NCI-H146 (cell line): ENCODE results near the gene RNF166.
A peak's percentile ranks its signal among the peaks of the same experiment; 100 is the strongest.

Experiments used
- DNase-seq: peaks from one replicate; lab custom pipeline; 2025; lab: John Stamatoyannopoulos, UW

RNF166 gene

DNA sequence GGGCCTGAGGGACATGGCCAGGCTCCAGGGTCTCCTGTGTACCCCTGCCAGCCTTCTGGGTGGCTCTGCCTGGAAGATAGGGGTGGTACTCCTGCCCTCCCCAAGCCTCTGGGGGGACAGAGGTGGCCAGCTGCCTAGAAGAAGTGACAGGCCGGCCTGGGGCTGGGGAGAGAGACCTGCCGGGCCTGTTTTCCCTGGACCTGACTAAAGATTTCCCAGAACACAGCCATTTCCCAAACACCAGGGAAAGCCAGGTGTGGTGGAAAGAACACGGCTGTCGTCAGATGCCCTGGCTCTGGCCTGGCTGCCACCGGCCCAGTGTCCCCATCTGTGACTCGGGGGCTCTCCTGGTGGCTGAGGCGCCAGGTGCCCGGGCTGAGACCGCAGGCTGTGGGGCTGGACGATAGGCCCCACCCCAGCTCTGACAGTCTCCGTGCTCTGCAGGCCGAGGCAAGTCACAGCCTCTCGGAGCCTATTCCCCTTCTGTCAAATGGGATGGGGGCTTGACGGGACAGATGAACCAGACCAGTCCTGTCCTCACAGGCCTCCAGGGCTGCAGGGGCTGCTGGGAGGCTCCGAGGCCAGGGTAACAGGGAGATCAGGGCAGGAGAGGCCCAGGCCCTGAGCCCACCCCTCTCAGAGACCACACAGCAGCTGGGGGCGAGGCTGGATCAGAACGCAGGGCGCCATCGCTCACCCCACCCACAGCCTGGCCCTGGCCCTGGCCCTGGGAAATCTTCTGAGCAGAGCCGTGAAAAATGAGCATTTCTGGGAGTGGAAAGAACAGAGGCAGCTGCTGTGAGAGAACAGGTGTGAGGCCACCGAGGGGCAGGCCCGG, 33.1 kb upstream of the RNF166 start:
- DNase-seq: no peak

GRCh38 chr16:88738151-88739084, 32.2 kb upstream of the RNF166 start:
- no peak for DNase-seq

GRCh38 chr16:88737298-88738150, 31.3 kb upstream of the RNF166 start:
- DNase-seq: peak; percentile 29

DNA sequence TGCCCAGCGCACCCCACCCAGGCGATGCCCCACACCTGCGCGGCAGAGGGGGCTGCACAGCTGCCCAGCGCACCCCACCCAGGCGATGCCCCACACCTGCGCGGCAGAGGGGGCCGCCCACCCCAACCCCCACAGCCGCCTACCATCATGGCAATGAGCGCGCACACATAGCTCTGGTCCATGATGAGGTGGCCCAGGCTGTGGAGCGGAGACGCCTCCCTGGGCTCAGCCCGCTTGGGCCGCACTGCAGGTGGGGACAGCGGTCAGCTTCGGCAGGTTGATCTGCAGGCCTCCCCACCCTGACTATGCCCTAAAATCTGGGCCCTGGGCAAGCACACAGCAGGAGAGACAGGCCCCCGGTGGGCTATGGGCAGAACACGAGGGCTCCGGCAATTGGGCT, 30.3 kb upstream of the RNF166 start:
- DNase-seq: no peak

DNA sequence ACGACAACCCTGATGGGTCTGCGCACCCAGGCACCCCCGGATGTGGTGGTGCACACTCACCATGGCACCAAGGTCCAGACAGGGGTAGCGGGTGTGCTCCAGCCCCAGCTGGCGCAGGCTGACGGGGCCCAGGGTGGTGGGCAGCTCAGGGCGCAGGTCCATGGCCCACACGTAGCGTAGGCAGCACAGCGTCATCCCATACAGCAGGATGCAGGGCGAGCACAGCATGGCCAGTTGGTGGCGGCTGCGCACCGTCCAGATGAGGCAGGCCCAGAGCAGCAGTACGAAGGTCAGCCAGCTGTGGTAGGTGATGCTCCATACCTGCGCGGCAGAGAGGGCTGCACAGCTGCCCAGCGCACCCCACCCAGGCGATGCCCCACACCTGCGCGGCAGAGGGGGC, 29.9 kb upstream of the RNF166 start:
- DNase-seq: peak; percentile 16

DNA sequence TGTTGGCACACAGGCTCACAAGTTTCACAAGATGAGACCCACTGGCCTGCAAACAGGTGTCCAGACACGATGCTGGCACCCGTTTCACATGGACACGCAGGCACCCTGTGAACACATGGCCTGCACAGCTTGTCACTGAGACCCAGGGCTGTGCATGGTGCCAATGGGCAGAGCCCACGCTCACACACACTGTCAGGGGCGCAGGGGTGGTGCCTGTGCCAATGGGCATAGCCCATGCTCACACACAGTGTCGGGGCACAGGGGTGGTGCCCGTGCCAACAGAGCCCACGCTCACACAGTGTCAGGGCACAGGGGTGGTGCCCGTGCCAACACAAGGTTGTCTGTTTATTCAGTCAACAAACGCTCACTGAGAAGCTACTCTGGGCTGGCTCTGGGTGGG, 29.4 kb upstream of the RNF166 start:
- no peak for DNase-seq

DNA sequence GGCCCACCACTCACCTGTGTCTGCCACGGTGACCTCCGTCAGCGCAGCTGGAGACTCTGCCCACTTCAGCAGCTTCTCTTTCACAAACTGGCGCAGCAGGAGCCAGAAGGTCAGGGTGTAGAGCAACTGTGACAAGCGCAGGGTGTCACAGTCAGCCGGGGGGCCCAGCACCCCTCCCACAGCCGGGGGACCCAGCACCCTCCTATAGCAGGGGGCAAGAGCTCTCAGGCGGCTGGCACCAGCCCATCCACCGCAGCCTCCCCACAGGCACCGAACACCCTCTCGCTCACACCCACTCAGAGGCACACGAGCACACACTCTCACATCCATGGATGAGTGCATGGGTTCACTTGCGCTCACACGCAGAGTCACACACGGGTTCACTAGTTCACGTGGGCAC, 28.9 kb upstream of the RNF166 start:
- DNase-seq: no peak

DNA sequence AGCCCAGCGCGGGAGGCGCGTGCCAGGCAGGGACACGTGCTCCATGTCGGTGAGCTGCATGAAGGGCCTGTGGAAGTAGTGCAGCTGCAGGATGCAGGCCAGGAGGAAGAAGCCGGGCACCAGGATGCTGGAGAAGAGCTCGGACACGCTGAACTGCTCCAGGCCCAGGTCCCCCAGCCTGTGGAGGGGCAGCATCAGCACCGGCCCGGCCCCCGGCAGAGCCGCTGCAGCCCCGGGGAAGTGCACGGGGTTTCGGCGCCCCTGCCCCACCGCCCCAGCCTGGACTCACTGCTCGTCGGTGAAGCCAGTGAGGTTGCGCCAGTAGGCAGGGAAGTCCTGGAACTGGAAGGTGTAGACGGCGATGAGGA, 28.1 kb upstream of the RNF166 start:
- no peak for DNase-seq

- DNase-seq: no peak
Measured at GRCh38 chr16:88733630-88734360, 27.6 kb upstream of the RNF166 start.

GRCh38 chr16:88732961-88733294, 26.7 kb upstream of the RNF166 start:
- DNase-seq: no peak

DNA sequence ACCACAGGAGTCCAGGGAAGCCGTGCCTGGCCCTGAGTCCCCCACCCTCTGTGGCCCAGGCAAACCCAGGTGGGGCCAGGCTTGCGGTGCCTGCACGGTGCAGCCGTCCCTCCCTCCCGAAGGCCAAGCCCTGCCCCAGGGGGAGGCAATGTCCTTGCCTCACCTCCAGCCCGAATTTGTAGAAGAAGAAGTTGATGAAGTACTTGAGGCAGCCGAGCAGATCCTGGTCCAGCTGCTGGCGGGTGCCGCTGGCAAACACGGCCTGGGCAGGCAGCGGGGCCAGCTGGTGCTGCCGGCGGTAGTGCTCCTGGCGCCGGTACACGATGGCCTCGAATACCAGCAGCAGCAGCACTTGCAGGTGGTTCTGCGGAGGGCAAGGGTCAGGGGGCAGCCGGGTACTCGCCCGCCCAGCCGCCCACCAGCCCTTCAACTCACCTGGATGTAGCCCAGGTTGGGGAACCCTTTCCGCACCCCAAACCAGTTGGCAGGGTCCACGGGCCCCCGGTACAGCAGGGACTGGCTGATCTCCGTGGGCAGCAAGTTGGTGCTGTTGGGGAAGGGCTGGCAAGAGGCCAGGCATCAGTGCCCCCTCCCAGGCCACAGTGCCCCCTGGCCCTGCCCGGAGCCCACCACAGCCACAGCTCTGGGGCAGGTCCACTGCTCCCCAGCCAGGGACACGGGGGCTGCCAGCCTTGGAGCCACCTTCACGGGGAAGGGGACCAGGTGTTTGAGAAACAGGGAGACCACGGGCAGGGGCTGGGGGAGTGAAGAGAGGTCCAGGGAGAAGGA, 26.2 kb upstream of the RNF166 start:
- no peak for DNase-seq

DNA sequence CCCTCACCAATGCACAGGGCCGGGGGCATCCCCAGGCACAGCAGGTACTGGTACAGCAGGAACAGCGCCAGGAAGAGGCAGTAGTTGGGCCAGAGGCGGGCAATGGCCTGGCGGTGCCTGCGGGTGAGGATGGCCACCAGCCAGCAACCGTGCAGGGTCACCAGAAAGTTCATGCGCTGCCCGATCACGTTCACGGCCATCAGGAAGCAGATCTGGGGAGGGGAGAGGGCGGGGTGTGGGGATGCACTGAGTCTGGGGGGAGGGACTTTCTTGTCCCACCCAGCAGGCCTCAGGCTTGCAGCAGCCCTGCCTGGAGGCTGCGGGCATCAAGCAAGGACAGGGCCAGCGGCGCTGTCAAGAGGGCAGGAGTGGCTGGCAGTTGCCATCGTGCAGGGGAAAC, 25.5 kb upstream of the RNF166 start:
- no peak for DNase-seq

GRCh38 chr16:88730632-88731607, 24.7 kb upstream of the RNF166 start:
- DNase-seq: no peak

DNA sequence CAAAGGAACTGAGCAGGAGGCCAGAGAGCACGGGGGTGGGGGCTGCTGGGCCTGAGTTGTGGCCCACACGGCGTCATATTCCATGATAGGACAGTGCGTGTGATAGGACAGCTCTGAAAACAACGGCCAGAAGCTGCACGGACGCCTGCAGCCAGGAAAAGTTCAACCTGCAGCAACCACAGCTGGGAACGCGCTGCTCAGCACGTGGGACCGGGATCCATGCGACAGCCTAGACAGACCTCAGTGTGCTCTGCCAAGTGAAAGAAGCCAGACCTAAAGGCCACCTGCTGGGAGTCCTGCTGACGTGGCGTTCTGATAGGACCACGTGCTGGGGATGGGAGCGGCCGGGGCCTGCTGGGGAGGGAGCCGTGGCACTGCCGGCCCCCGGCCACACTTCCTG, 21.7 kb upstream of the RNF166 start:
- DNase-seq: no peak

GRCh38 chr16:88726981-88727380, 20.8 kb upstream of the RNF166 start:
- DNase-seq: peak; percentile 38

GRCh38 chr16:88726408-88726749, 20.2 kb upstream of the RNF166 start:
- DNase-seq: no peak

GRCh38 chr16:88725609-88726407, 19.6 kb upstream of the RNF166 start:
- DNase-seq: no peak

DNA sequence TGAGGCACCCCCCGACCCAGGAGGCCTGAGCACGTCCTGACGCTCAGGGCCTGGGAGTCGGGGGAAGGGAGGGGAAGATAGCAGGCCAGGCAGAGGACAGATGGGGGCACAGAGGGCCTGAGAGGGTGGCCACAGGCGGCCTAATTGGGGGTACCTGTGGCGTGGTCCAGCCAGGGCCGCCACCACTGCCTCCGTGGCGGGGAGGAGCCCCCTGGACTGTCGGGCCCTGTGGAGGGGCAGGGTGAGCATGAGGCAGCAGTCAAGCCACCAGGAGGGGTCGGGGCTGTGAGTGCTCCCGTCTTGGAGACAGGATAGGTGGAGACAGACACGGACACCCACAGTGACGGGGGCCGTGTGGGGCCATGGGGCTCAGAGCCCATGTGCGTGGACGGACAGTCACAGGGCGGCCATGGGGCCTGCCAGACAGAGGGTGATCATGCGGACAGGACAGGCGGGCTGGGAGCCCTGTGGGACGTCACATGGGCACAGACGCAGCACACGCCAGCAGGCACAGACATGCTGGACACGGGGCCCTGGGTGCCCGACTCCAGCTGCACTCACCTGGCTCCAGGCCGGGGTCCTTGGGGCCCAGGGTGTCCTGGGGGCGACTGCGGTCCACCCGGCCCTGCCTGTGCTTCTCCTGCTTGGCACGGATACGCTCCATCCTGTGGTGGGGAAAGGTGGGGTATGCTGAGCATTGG, 18.8 kb upstream of the RNF166 start:
- no peak for DNase-seq
